ENCODE measurements around the gene CNFN.

DNA sequence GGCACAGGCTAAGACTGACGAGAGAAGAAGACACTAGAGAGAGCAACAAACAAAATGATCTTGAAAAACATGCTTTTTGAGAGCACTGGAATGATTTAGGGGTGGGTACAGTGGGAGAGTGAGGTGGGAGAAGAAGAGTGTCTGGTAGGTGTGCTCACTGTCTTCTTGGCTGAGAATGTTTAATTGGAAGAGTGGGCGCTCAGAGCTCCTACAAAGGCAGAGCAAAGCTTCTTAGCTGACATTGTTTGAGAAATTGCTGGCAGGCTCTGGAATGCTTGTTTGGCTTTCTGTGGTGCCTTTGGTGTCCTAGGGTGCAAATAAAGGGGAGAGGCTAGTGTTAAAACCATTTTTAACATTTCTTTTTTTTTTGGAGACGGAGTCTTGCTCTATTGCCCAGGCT lies 38.6 kb upstream of the CNFN start:
- TF ChIP-seq, protein P1, sequence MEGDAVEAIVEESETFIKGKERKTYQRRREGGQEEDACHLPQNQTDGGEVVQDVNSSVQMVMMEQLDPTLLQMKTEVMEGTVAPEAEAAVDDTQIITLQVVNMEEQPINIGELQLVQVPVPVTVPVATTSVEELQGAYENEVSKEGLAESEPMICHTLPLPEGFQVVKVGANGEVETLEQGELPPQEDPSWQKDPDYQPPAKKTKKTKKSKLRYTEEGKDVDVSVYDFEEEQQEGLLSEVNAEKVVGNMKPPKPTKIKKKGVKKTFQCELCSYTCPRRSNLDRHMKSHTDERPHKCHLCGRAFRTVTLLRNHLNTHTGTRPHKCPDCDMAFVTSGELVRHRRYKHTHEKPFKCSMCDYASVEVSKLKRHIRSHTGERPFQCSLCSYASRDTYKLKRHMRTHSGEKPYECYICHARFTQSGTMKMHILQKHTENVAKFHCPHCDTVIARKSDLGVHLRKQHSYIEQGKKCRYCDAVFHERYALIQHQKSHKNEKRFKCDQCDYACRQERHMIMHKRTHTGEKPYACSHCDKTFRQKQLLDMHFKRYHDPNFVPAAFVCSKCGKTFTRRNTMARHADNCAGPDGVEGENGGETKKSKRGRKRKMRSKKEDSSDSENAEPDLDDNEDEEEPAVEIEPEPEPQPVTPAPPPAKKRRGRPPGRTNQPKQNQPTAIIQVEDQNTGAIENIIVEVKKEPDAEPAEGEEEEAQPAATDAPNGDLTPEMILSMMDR (IDR thresholded peaks at IDR 0.05) = no peak
- TF ChIP-seq POLR2A (IDR thresholded peaks at IDR 0.05) = no peak
